GM21367 (cell line): ENCODE data around the gene AQP1.

Experiments
- ATAC-seq: cut with Tn5 transposase; IDR thresholded peaks from one replicate; pipeline ENCODE4 v1.9.1; 2021; ENCODE audit not compliant: unreplicated experiment

Gene AQP1

GRCh38 chr7:30905078-30906012 lies 6.3 kb upstream of the AQP1 start:
- no peak for ATAC-seq

GRCh38 chr7:30906014-30906413 lies 5.6 kb upstream of the AQP1 start:
- no peak for ATAC-seq

GRCh38 chr7:30906515-30907240 lies 5.0 kb upstream of the AQP1 start:
- no peak for ATAC-seq

- ATAC-seq, result no peak
Observed at GRCh38 chr7:30907527-30908267, 4.0 kb upstream of the AQP1 start.

- no peak for ATAC-seq
Observed at GRCh38 chr7:30908681-30909080, 3.0 kb upstream of the AQP1 start.

GRCh38 chr7:30909431-30909830 lies 2.2 kb upstream of the AQP1 start:
- ATAC-seq, result no peak

GRCh38 chr7:30910411-30911073 lies 1.1 kb upstream of the AQP1 start:
- no peak for ATAC-seq

- no peak for ATAC-seq
Observed at GRCh38 chr7:30911133-30911532, 520 bp upstream of the AQP1 start.

GRCh38 chr7:30912021-30912730 lies 523 bp downstream of the AQP1 start:
- no peak for ATAC-seq

- ATAC-seq, result no peak
Observed at GRCh38 chr7:30912731-30912985, 1.0 kb downstream of the AQP1 start.

- no peak for ATAC-seq
Observed at GRCh38 chr7:30912986-30913811, 1.5 kb downstream of the AQP1 start.

GRCh38 chr7:30913821-30914515 lies 2.3 kb downstream of the AQP1 start:
- ATAC-seq, result no peak

- no peak for ATAC-seq
Observed at GRCh38 chr7:30914596-30914995, 2.9 kb downstream of the AQP1 start.

- no peak for ATAC-seq
Observed at GRCh38 chr7:30915005-30915601, 3.5 kb downstream of the AQP1 start.

GRCh38 chr7:30915751-30916150 lies 4.1 kb downstream of the AQP1 start:
- ATAC-seq, result no peak

GRCh38 chr7:30916255-30916654 lies 4.6 kb downstream of the AQP1 start:
- no peak for ATAC-seq

GRCh38 chr7:30916767-30917166 lies 5.1 kb downstream of the AQP1 start:
- no peak for ATAC-seq

GRCh38 chr7:30917216-30917893 lies 5.7 kb downstream of the AQP1 start:
- ATAC-seq, result no peak
